Duodenal mucosa (tissue), 2 donors: ENCODE measurements around the gene SCAMP4.
"Not testable (repeated sequence)": the region's sequence is repeated elsewhere in the genome, so short reads cannot be mapped to it uniquely, and the experiment has no call there.

Experiments used
- H3K27ac ChIP-seq: one replicate; pipeline ENCODE4 v1.7.0; 2013; ENCODE audit warnings: low read depth, low read length
- H3K27me3 ChIP-seq, 2 donors: one replicate each; pipeline ENCODE4 v1.7.0; 2013; ENCODE audit warnings: low read length in 2 of 2, control low read depth in 1 of 2; ENCODE audit not compliant: insufficient read depth in 2 of 2, control insufficient read depth in 1 of 2
- H3K36me3 ChIP-seq, 2 donors: one replicate each; pipeline ENCODE4 v1.7.0; 2013; ENCODE audit warnings: low read length in 2 of 2, control low read depth in 1 of 2; ENCODE audit not compliant: insufficient read depth in 2 of 2, control insufficient read depth in 1 of 2
- H3K4me1 ChIP-seq, 2 donors: one replicate each; pipeline ENCODE4 v1.7.0; 2013; ENCODE audit warnings: low read length in 2 of 2, control low read depth in 1 of 2; ENCODE audit not compliant: insufficient read depth in 2 of 2, control insufficient read depth in 1 of 2
- H3K4me3 ChIP-seq, 2 donors: one replicate each; pipeline ENCODE4 v1.7.0; 2013; ENCODE audit warnings: low read length in 2 of 2, low read depth in 1 of 2
- H3K9ac ChIP-seq, 2 donors: one replicate each; pipeline ENCODE4 v1.7.0; 2013; ENCODE audit warnings: low read length in 2 of 2, low read depth in 1 of 2
- H3K9me3 ChIP-seq, 2 donors: one replicate each; pipeline ENCODE4 v1.7.0; 2013; ENCODE audit warnings: low read length in 2 of 2, control low read depth in 1 of 2; ENCODE audit not compliant: control insufficient read depth in 1 of 2

SCAMP4 gene

DNA sequence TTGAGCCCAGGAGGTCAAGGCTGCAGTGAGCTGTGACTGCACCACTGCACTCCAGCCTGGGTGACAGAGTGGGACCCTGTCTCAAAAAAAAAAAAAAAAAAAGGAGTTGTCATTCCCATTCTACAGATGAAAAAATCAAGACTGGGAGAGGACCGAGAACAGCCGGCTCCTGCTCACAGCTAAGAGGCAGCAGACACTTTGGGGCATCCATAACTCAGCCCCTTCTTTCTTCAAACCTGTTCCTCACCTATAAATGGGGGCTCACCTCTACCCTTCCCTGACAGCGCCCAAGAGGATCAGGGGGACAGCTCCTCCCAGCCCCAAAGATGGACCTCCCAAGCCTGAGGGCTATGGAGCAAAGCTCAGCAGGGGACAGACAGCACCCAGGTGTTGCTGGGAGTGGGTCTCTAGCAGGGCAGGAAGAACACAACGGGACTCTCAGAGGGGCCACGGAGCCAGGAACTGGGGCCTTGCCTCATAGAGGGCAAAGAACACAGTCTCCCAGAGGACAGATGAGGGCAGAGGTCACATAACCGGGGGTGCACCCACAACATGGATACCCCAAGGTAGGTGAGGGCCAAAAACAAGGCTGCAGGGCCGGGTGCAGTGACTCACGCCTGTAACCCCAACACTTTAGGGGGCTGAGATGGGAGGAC lies 38.4 kb upstream of the SCAMP4 start:
- no peaks in the 10 kb centered on the region for H3K27me3 ChIP-seq
- H3K36me3 ChIP-seq, result no peaks in the 10 kb centered on the region
- H3K27ac ChIP-seq, result no peak overlapping the region
- H3K9ac ChIP-seq, result no peak overlapping the region
- no peaks in the 10 kb centered on the region for H3K9me3 ChIP-seq
- H3K4me3 ChIP-seq, result no peak overlapping the region
- H3K4me1 ChIP-seq, result peaks cover 6 to 9% of the 10 kb centered on the region in 2 donors

DNA sequence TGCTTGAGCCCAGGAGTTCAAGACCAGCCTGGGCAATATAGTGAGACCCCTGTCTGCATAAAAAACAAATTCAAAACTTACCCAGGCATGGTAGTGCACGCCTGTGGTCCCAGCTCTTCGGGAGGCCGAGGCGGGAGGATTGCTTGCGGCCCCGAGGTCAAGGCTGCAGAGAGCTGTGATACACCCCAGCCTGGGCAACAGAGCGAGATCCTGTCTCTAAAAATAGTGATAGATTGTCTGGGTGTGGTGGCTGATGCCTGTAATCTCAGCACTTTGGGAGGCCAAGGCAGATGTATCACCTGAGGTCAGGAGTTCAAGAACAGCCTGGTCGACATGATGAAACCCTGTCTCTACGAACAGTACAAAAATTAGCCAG lies 37.9 kb upstream of the SCAMP4 start:
- H3K27ac ChIP-seq, result no peak overlapping the region
- H3K36me3 ChIP-seq, result no peaks in the 10 kb centered on the region
- no peak overlapping the region for H3K9ac ChIP-seq
- no peaks in the 10 kb centered on the region for H3K9me3 ChIP-seq
- H3K4me3 ChIP-seq, result no peak overlapping the region
- peaks cover 4 to 5% of the 10 kb centered on the region in 2 donors for H3K4me1 ChIP-seq
- H3K27me3 ChIP-seq, result no peaks in the 10 kb centered on the region

DNA sequence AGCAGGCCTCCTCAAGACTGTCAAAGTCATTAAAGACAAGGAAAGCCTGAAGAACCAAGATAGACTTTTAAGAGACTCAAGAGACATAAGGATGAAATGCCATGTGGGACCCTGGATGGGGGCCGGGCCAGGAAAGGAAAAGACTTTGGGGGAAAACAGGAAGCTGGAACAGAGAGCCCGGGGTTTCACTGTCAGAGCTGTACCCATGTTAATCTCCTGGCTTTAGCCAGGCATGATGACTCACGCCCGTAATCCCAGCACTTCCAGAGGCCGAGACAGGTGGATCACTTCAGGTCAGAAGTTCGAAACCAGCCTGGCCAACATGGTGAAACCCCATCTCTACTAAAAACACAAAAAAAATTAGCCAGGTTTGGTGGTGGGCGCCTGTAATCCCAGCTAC lies 36.2 kb upstream of the SCAMP4 start:
- Histone ChIP-seq H3K36me3 (no peaks in the 10 kb centered on the region), H3K4me1 (peaks cover 15 to 17% of the 10 kb centered on the region in 2 donors), H3K4me3 (no peak overlapping the region), H3K9ac (no peak overlapping the region), H3K27ac (no peak overlapping the region), H3K27me3 (no peaks in the 10 kb centered on the region), H3K9me3 (no peaks in the 10 kb centered on the region)

DNA sequence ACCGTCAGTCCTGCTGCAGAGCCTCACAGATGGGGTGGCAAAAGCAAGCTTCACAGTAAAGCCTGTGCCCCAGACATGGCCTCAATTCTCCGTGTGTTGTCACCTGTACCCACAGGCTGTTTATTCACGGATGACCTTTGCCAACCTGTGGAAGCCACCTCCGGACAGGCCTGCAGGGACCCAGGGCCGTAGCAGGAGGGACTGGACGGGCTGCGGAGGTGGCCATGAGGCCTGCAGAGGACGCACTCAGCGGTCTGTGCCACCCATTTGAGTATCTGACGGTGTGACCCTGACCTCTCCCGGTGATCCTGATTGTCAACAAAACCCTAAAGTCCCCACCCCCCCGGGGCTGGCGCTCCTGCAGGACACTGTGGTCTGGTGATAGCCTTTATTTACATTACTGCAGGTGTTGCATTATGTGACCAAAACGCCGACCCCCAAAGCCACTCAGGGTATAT lies 34.0 kb upstream of the SCAMP4 start:
- Histone ChIP-seq H3K9me3 (no peaks in the 10 kb centered on the region), H3K36me3 (no peaks in the 10 kb centered on the region), H3K4me1 (peaks cover 14 to 17% of the 10 kb centered on the region in 2 donors), H3K4me3 (no peak overlapping the region), H3K27me3 (no peaks in the 10 kb centered on the region), H3K27ac (no peak overlapping the region), H3K9ac (no peak overlapping the region)

DNA sequence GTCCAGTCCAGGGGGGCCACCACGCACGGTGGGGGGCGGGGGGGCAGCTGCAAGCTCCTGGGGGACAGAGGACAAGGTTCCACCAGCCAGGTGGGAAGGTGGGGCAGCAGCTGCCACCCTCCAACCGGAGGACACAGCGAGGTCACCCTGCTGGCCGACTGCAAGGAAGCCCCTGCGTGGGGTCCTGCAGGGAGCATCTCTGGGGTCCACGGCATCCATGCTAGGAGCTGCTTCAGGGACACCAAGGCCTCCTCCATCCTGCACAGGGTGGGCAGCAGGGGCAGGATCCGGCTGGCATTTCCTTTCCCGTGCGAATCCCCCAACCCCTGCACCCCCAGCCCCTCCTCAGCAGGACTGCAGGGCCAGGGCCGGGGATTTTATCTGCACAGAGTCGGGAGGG lies 33.6 kb upstream of the SCAMP4 start:
- no peaks in the 10 kb centered on the region for H3K36me3 ChIP-seq
- no peaks in the 10 kb centered on the region for H3K27me3 ChIP-seq
- peaks cover 19 to 22% of the 10 kb centered on the region in 2 donors for H3K4me1 ChIP-seq
- H3K9me3 ChIP-seq, result no peaks in the 10 kb centered on the region
- no peak overlapping the region for H3K27ac ChIP-seq
- no peak overlapping the region for H3K4me3 ChIP-seq
- no peak overlapping the region for H3K9ac ChIP-seq

DNA sequence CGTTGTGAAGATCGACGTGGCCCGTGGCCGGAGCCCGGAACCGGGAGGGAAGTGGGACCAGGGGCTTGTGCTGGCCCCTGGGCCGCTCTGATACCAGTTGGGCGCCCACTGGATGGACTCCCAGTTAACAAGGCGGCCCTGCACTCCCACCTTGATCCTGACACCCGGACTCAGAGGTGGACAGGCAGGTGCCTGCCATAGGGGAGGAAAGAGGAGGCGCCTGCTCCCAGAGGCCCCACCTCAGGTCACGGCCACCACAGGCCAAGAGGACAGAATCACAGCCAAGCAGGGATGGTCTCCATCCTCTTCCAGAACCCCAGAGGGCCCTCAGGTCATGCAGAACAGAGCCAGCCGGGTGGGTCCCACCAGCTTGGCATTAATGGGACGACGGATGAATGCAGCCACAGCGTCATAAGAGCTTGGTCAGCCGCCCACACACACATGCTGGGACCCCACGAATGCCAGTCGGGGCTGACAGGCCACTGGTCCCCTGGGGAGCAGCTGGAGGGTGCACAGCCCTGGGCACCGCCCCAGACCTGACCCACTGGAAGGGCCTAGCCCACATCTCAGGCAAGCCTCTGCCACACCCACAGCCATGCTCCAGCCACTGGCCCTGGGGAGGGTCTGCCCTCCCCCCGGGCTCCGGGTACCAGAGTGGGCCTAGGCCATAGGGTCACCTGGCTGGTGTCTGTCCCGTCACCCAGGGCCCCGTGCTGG lies 32.2 kb upstream of the SCAMP4 start:
- Histone ChIP-seq H3K27me3 (no peaks in the 10 kb centered on the region), H3K4me3 (no peak overlapping the region), H3K36me3 (no peaks in the 10 kb centered on the region), H3K9ac (no peak overlapping the region), H3K9me3 (no peaks in the 10 kb centered on the region), H3K4me1 (peaks cover 19 to 23% of the 10 kb centered on the region in 2 donors), H3K27ac (peak overlapping the region; percentile 42)

DNA sequence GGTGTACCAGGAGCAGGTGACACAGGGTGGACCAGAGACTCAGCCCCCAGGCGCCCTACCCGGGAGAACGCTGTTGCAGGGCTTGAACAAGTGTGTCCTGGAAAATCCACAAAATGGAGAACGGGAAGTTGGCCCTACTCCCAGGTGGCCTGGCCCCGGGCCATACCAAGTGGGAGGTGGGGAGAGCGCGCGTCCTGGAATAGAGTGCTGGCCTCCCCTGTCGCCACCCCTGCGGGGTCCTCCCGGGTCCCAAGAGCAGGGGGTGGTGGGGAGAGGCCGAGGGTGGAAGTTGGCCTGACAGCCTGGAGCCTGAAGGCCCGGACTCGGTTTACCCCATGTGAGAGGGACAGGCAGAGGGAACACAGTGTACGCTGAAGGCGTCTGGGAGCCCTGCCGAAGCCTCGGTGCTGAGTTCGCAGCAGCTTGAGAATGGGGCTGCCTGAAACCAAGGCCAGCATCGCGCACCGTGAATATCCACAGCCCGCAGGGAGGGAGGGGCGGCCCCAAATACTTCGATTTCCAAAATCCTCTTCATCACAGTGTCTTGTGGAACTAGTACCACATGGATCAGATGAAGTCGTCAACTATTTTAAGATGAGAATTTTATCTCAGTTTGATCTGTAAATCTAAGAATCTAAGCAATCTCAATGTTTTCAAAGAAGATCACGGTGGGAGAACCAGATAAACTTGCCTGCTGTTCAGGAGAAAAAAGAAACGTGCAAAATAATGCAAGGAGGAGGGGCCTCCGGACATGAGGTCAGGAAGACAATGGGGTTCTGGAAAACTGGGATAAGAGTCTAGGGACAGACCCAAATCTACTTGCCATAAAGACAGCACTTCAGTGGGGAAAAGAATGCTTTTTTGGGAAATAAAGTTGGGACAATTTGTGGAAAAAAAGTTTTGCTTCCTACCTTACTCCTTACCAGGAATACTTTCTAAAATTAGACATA lies 31.4 kb upstream of the SCAMP4 start:
- no peaks in the 10 kb centered on the region for H3K36me3 ChIP-seq
- H3K9ac ChIP-seq, result peak overlapping the region; percentile 27 to 35
- peak overlapping the region; percentile 42 for H3K27ac ChIP-seq
- no peaks in the 10 kb centered on the region for H3K27me3 ChIP-seq
- H3K9me3 ChIP-seq, result no peaks in the 10 kb centered on the region
- peak overlapping the region in 1 of 2 donors; percentile 97 for H3K4me3 ChIP-seq
- H3K4me1 ChIP-seq, result peaks cover 19 to 23% of the 10 kb centered on the region in 2 donors

DNA sequence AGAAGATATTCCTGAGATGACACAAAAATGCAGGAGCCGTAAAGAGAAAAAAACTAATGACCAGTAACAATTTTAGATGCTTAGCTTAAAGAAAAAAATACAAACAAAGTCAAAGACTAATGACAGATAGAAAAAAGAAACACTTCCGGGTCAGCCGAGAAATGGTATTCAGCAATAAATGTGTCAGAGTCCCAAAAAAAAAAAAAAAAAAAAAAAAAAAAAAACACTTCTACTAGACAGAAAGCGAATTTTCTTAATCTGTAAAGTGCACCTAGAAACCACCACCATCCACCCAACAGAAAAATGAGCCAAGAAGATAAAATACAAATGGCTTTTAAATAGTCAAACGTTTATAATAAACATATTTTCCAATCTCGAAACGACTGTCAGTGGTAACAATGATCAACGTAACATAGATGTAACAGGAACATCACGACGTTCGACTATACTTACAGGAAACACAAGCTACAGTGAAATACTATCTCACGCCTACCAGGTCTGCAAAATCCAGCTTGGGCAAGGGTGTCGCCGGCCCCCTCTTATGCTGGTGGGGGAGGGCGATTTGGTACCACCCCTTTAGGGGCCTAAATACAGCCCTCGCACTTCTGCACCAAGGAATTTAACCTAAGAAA lies 30.5 kb upstream of the SCAMP4 start:
- H3K9ac ChIP-seq, result peak overlapping the region; percentile 35 to 71
- peaks cover 19 to 23% of the 10 kb centered on the region in 2 donors for H3K4me1 ChIP-seq

DNA sequence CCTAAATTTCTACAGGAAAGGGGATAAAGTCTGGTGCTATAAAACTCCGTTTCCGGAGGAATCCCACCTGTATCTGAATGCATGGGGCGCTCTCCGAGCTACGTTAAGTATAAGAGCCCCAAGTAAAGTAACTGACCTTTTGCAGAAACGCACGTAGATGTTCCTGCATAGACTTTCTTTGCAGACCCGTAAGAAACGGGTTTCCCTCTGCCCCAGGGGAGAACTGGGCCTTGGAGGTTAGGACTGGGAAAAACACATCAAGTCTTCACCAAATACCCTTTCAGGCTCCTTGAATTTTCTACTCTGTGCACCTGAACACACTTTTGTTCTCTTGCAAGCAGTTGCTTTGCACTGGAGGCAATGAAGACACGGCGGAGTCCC lies 29.9 kb upstream of the SCAMP4 start:
- Histone ChIP-seq H3K4me1 (peaks cover 19 to 23% of the 10 kb centered on the region in 2 donors), H3K9ac (peak overlapping the region; percentile 71 to 78), H3K4me3 (peak overlapping the region; percentile 86 to 97), H3K27ac (peak overlapping the region; percentile 80)
- H3K36me3 ChIP-seq, H3K9me3 ChIP-seq, H3K27me3 ChIP-seq: not testable (repeated sequence)

More for the DNA sequence above, 30.5 kb upstream of the SCAMP4 start:
- no peaks in the 10 kb centered on the region for H3K27me3 ChIP-seq
- H3K4me3 ChIP-seq, result peak overlapping the region; percentile 86 to 97
- no peaks in the 10 kb centered on the region for H3K36me3 ChIP-seq
- no peaks in the 10 kb centered on the region for H3K9me3 ChIP-seq
- H3K27ac ChIP-seq, result no peak overlapping the region
